ENCODE data around the gene CHN1. TPM values are rescaled to one million over a fixed set of nuclear protein-coding genes. Genes with fewer than 3 reads are reported as not detected.

The CHN1 gene
- total RNA-seq, 4 donors from 2014 or later: 2.7 to 6.1 (median 3.4) TPM

GRCh38 chr2:174794851-174795374, 210.3 kb downstream of the CHN1 start:
- WGBS, 2 donors: 79 to 80% methylated on average over 3 of the region's 3 CpGs
- no peak for DNase-seq (ENCODE audit: low spot score in 2 of 2)
- TF ChIP-seq CTCF (IDR thresholded peaks at IDR 0.05): no peak
- intact Hi-C loops (cut with DNase I; ENCODE audit: low total_unique reads): no loop called here
- H3K4me3 ChIP-seq (ENCODE audit: low read depth, poor library complexity, severe bottlenecking): no peak overlapping the region

- H3K4me3 ChIP-seq (ENCODE audit: low read depth, poor library complexity, severe bottlenecking): no peak overlapping the region
- WGBS, 2 donors: 82 to 83% methylated on average over 7 of the region's 7 CpGs
- TF ChIP-seq CTCF (IDR thresholded peaks at IDR 0.05) (no peak), POLR2A (IDR thresholded peaks at IDR 0.05) (no peak)
- intact Hi-C loops (cut with DNase I; ENCODE audit: low total_unique reads): no loop called here
- no peak for DNase-seq (ENCODE audit: low spot score in 2 of 2)
These were observed 212.7 kb downstream of the CHN1 start for GRCh38 chr2:174792309-174793025.

- TF ChIP-seq POLR2A (IDR thresholded peaks at IDR 0.05) (no peak), CTCF (IDR thresholded peaks at IDR 0.05) (no peak)
- WGBS, 2 donors: 84 to 85% methylated on average over 7 of the region's 7 CpGs
- DNase-seq (ENCODE audit: low spot score in 2 of 2): no peak
- intact Hi-C loops (cut with DNase I; ENCODE audit: low total_unique reads): no loop called here
- H3K4me3 ChIP-seq (ENCODE audit: low read depth, poor library complexity, severe bottlenecking): no peak overlapping the region
These were observed 213.4 kb downstream of the CHN1 start for GRCh38 chr2:174791746-174792280.

GRCh38 chr2:174791020-174791419, 214.2 kb downstream of the CHN1 start:
- TF ChIP-seq POLR2A (IDR thresholded peaks at IDR 0.05): no peak
- no peak for TF ChIP-seq CTCF (IDR thresholded peaks at IDR 0.05)
- whole genome bisulfite sequencing, 2 donors: 66 to 70% methylated on average over 8 of the region's 8 CpGs
- intact Hi-C loops (cut with DNase I; ENCODE audit: low total_unique reads): no loop called here
- H3K4me3 ChIP-seq (ENCODE audit: low read depth, poor library complexity, severe bottlenecking): no peak overlapping the region
- DNase-seq (ENCODE audit: low spot score in 2 of 2): no peak

GRCh38 chr2:174789001-174789400, 216.2 kb downstream of the CHN1 start:
- TF ChIP-seq POLR2A (IDR thresholded peaks at IDR 0.05): no peak
- no peak for TF ChIP-seq CTCF (IDR thresholded peaks at IDR 0.05)
- DNase-seq (ENCODE audit: low spot score in 2 of 2): no peak
- no peak overlapping the region for H3K4me3 ChIP-seq (ENCODE audit: low read depth, poor library complexity, severe bottlenecking)
- 88 to 91% methylated on average over 16 of the region's 16 CpGs for WGBS, 2 donors
- intact Hi-C loops (cut with DNase I; ENCODE audit: low total_unique reads): no loop called here
